ENCODE measurements around the gene ANXA6. TPM values are rescaled to one million over a fixed set of nuclear protein-coding genes. Genes with fewer than 3 reads are reported as not detected.

ANXA6 gene
- total and polyA plus RNA-seq, 7 experiments from 2014 or later: 212 to 512 (median 272) TPM

DNA sequence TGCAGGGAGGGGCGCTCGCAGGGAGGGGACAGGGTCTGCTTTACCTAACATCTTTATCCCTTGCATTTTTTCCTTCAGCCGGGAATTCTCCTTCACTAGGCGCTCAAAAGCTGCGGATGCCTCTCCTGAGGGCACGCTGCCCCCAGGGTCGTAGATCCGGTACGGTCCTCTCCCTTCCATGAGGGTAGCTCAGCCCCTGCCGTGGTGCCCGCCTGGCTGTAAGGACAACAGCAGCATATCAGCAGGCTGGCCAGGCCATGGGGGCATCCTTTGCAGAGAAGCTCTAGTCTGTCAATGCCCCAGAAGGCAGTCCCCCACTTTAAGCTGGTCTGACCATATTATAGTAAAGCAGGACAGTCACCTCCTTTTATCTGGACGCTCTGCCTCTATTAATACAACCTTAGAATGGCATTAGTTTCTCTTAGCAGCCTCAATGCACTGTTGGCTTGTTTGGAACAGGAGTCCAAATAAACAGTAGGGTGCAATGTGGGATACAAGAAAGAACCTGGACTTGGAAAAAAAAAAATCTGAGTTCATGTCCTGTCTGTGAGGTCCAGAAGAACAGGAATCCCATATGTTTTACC is 92.6 kb downstream of the ANXA6 start:
- H3K4me3 Mint-ChIP-seq: no peak overlapping the region
- Histone ChIP-seq H3K4me1 (ENCODE audit: control insufficient read depth in 2 of 2, insufficient read depth in 2 of 2, low read length in 2 of 2) (peaks cover 28 to 36% of the 10 kb centered on the region in 2 donors), H3K27me3 (ENCODE audit: control insufficient read depth in 2 of 2, insufficient read depth in 2 of 2, low read length in 2 of 2) (no peaks in the 10 kb centered on the region), H3K9me3 (ENCODE audit: control insufficient read depth in 2 of 3, low read length in 3 of 3) (no peaks in the 10 kb centered on the region), H3K36me3 (ENCODE audit: control insufficient read depth in 2 of 3, insufficient read depth in 3 of 3, low read length in 3 of 3) (peaks cover 13 to 71% (median 22%) of the 10 kb centered on the region in 3 experiments), H3K4me3 (ENCODE audit: low read length) (no peak overlapping the region), H3K27ac (ENCODE audit: low read depth, low read length) (no peak overlapping the region)
- ATAC-seq (no peak), DNase-seq (no peak)
- peak overlapping the region in 3 of 9 donors; percentile 14 to 28 (median 23) for H3K27ac Mint-ChIP-seq
- no peaks in the 10 kb centered on the region for H3K9me3 Mint-ChIP-seq
- ChIA-PET POLR2A (interaction anchor here (0.6 kb wide), 1 partner anchor 55 kb away, joined by 3 read pairs; no protein-coding TSS in a partner anchor), CTCF (interaction anchor here (1.0 kb wide), 1 partner anchor 15 kb away, joined by 4 read pairs; no protein-coding TSS in a partner anchor)
- H3K27me3 Mint-ChIP-seq: no peaks in the 10 kb centered on the region
- intact Hi-C loops (cut with micrococcal nuclease): loop anchor here in 1 of 2 donors (5.0 kb wide), 1 partner anchor 32 kb away; no protein-coding TSS in a partner anchor
- peaks cover 0 to 38% (median 5%) of the 10 kb centered on the region in 5 donors for H3K36me3 Mint-ChIP-seq
- peaks cover 31 to 72% (median 64%) of the 10 kb centered on the region in 7 donors for H3K4me1 Mint-ChIP-seq

DNA sequence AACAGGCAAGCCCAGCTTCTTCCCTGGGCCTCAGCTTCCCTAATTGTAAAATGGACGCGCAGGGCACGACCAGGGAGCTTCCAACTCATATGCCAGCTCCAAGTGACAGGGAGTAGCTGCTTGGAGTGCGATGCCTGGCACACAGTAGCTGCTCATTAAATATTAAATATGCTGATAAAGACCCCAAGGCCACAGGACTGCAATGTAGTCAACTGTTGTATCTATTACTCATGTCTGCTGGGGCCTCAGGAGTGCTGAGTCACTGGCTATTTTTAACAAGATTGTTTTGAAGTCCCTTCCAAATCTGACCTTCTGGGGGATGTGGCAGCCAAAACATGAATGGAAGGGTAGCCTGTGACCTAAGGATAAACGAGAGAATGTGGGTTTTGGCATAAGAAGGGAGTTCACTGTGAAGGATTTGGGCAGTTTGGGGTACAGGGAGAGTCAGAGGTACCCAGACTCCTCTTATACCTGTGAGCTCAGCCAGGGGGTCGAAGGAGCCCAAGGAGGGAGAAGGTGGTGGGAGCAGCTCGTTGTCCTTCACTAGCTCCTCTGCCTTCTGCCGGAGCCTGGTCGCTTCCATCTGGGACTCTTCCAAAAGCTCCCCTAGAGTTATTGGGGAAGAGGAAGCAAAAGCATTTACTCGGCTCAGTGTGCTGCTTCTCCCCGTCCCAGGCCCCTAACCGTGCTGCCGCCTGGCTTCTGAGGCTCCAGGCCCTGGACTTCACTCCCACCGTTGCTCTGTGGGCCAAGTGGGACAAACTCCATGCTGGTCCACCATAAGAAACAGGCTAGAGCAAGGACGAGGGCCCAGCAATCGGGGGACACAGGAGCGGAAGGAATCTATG is 94.2 kb downstream of the ANXA6 start:
- Mint-ChIP-seq H3K9me3 (peaks cover 0 to 7% (median 0%) of the 10 kb centered on the region in 11 donors), H3K27me3 (no peaks in the 10 kb centered on the region), H3K27ac (peak overlapping the region in 3 of 9 donors; percentile 0 to 37 (median 8)), H3K4me1 (peaks cover 33 to 67% (median 60%) of the 10 kb centered on the region in 7 donors), H3K36me3 (peaks cover 0 to 38% (median 18%) of the 10 kb centered on the region in 5 donors), H3K4me3 (no peak overlapping the region)
- Histone ChIP-seq H3K4me3 (ENCODE audit: low read length) (no peak overlapping the region), H3K9me3 (ENCODE audit: control insufficient read depth in 2 of 3, low read length in 3 of 3) (no peaks in the 10 kb centered on the region), H3K27ac (ENCODE audit: low read depth, low read length) (no peak overlapping the region), H3K36me3 (ENCODE audit: control insufficient read depth in 2 of 3, insufficient read depth in 3 of 3, low read length in 3 of 3) (peaks cover 13 to 85% (median 35%) of the 10 kb centered on the region in 3 experiments), H3K4me1 (ENCODE audit: control insufficient read depth in 2 of 2, insufficient read depth in 2 of 2, low read length in 2 of 2) (peaks cover 13 to 29% of the 10 kb centered on the region in 2 donors), H3K27me3 (ENCODE audit: control insufficient read depth in 2 of 2, insufficient read depth in 2 of 2, low read length in 2 of 2) (no peaks in the 10 kb centered on the region)
- POLR2A ChIA-PET: interaction anchor here (0.6 to 1.7 kb wide), 3 partner anchors 9 to 1710 kb away, joined by 3 to 5 read pairs (median 3); no protein-coding TSS in a partner anchor
- intact Hi-C loops (cut with micrococcal nuclease): loop anchor here in 1 of 2 donors (5.0 kb wide), 1 partner anchor 34 kb away; no protein-coding TSS in a partner anchor
- DNase-seq (no peak), ATAC-seq (no peak)
- CTCF ChIA-PET: interaction anchor here (0.9 to 1.9 kb wide), 4 partner anchors 11 to 52 kb away, joined by 3 to 8 read pairs (median 5); no protein-coding TSS in a partner anchor

DNA sequence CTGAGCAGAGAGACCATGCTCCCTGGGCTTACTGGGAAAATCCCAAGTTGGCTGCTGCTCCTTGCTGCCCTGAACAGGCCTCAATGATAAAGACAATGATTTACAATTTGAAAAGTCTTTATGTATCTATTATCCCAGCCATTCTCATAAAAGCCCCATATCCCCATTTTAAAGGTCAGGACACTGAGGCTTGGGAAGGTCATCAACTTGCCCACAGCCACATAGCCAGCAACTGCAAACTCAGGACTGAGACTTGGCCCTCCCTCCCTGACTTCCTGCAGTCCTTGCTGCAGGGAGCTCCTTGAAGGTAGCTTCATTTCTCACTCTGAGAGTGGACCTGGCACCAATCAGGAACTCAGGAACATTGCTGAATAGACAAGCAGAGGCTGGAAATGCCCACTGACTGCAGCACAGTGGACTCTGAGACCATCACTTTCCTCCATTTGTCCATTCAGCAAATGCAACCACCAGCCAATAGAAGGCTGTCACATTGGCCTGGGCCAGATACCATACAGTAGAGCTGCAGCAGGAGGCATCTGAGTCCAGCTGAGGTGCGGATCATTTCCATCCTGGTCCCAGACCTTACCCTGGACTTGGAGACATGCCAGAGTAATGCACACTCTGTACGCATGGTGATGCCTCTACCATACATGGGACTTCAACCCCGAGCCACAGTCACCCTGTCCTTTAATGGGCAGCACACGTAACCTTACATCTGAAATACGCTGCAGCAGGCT is 95.0 kb downstream of the ANXA6 start:
- Mint-ChIP-seq H3K4me3 (no peak overlapping the region), H3K27me3 (no peaks in the 10 kb centered on the region), H3K36me3 (peaks cover 0 to 34% (median 18%) of the 10 kb centered on the region in 5 donors), H3K4me1 (peaks cover 28 to 59% (median 52%) of the 10 kb centered on the region in 7 donors), H3K27ac (peak overlapping the region in 3 of 9 donors; percentile 0 to 69 (median 18)), H3K9me3 (peaks cover 0 to 7% (median 0%) of the 10 kb centered on the region in 11 donors)
- no peak overlapping the region for H3K4me3 ChIP-seq (ENCODE audit: low read length)
- no peaks in the 10 kb centered on the region for H3K27me3 ChIP-seq (ENCODE audit: control insufficient read depth in 2 of 2, insufficient read depth in 2 of 2, low read length in 2 of 2)
- intact Hi-C loops (cut with micrococcal nuclease): loop anchor here in 1 of 2 donors (5.0 kb wide), 1 partner anchor 35 kb away; no protein-coding TSS in a partner anchor
- CTCF ChIA-PET: interaction anchor here (0.9 to 1.9 kb wide), 4 partner anchors 12 to 53 kb away, joined by 3 to 8 read pairs (median 5); no protein-coding TSS in a partner anchor
- H3K27ac ChIP-seq (ENCODE audit: low read depth, low read length): no peak overlapping the region
- DNase-seq: no peak
- POLR2A ChIA-PET: interaction anchor here (0.6 to 1.7 kb wide), 3 partner anchors 10 to 1709 kb away, joined by 3 to 5 read pairs (median 3); no protein-coding TSS in a partner anchor
- ATAC-seq: no peak
- H3K4me1 ChIP-seq (ENCODE audit: control insufficient read depth in 2 of 2, insufficient read depth in 2 of 2, low read length in 2 of 2): peaks cover 8 to 21% of the 10 kb centered on the region in 2 donors
- H3K9me3 ChIP-seq (ENCODE audit: control insufficient read depth in 2 of 3, low read length in 3 of 3): no peaks in the 10 kb centered on the region
- peaks cover 15 to 86% (median 39%) of the 10 kb centered on the region in 3 experiments for H3K36me3 ChIP-seq (ENCODE audit: control insufficient read depth in 2 of 3, insufficient read depth in 3 of 3, low read length in 3 of 3)

DNA sequence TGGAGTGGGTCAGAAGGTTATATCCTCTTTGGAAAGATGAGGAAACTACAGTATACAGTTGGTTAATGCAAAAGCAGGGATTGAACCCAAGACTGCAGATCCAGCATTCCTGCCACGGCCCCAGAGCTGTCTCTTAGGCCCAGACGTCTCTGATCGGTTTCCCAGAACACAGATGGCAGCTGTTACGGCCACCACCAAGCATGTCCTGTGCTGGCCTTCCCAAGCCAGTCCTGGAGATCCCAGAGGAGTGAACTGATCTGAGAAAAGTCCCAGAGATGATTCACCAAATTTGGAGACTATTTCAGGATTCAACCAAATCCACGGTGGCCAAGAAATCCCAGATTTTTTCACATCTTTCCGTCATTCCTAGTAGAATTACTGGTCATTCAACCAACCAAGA is 96.8 kb downstream of the ANXA6 start:
- Histone ChIP-seq H3K9me3 (ENCODE audit: control insufficient read depth in 2 of 3, low read length in 3 of 3) (no peaks in the 10 kb centered on the region), H3K27ac (ENCODE audit: low read depth, low read length) (no peak overlapping the region), H3K36me3 (ENCODE audit: control insufficient read depth in 2 of 3, insufficient read depth in 3 of 3, low read length in 3 of 3) (peaks cover 24 to 87% (median 44%) of the 10 kb centered on the region in 3 experiments), H3K27me3 (ENCODE audit: control insufficient read depth in 2 of 2, insufficient read depth in 2 of 2, low read length in 2 of 2) (no peaks in the 10 kb centered on the region), H3K4me1 (ENCODE audit: control insufficient read depth in 2 of 2, insufficient read depth in 2 of 2, low read length in 2 of 2) (peaks cover 1 to 13% of the 10 kb centered on the region in 2 donors), H3K4me3 (ENCODE audit: low read length) (no peak overlapping the region)
- H3K4me3 Mint-ChIP-seq: peak overlapping the region in 2 of 10 donors; percentile 15 to 67
- peaks cover 0 to 7% (median 0%) of the 10 kb centered on the region in 11 donors for H3K9me3 Mint-ChIP-seq
- ChIA-PET POLR2A (interaction anchor here (0.9 to 1.4 kb wide), 2 partner anchors 18 kb away, joined by 3 to 7 read pairs; no protein-coding TSS in a partner anchor), CTCF (interaction anchor here (1.2 to 5.1 kb wide), 4 partner anchors 10 to 104 kb away, joined by 4 to 23 read pairs (median 6); no protein-coding TSS in a partner anchor)
- intact Hi-C loops (cut with micrococcal nuclease): loop anchor here in 1 of 2 donors (2.0 to 5.0 kb wide), 2 partner anchors 18 to 37 kb away; no protein-coding TSS in a partner anchor
- peaks cover 0 to 44% (median 18%) of the 10 kb centered on the region in 5 donors for H3K36me3 Mint-ChIP-seq
- DNase-seq: no peak
- ATAC-seq: no peak
- H3K27ac Mint-ChIP-seq: peak overlapping the region in 7 of 9 donors; percentile 14 to 99 (median 90)
- no peaks in the 10 kb centered on the region for H3K27me3 Mint-ChIP-seq
- H3K4me1 Mint-ChIP-seq: peaks cover 21 to 44% (median 38%) of the 10 kb centered on the region in 7 donors

DNA sequence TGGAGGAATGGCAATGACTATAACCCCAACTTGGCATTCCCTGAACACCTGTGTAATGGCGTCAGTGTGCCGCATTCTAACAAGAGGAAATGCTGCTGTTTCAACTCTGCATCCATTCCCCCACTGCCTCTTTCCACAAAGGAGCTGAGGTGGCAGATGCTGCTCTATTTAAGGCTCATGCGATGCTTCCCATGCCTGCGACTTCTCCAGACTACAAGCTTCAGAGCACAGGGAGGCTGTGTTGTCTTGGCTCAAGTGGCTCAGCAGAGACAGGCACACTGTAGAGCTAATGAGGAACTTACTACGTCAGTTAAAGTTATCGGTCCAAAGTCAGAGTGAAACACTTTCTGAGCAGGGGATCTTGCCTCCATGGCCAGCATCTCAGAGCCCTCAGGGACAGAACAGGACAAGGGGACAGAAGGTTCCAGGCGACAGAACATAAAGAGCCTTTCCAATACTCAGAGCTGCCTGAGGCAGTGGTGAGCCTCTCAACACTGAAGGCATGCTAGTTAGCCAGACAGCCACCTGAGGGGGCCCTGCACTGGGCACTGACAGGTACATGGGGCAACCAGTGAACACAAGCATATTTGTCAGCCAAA is 98.6 kb downstream of the ANXA6 start:
- DNase-seq (peak in 1 of 9 donors; percentile 9), ATAC-seq (peak; percentile 19)
- Mint-ChIP-seq H3K36me3 (peaks cover 0 to 48% (median 31%) of the 10 kb centered on the region in 5 donors), H3K4me3 (peak overlapping the region in 7 of 10 donors; percentile 53 to 85 (median 74)), H3K27ac (peak overlapping the region; percentile 79 to 99 (median 93)), H3K9me3 (peaks cover 0 to 7% (median 0%) of the 10 kb centered on the region in 11 donors), H3K4me1 (peaks cover 21 to 51% (median 32%) of the 10 kb centered on the region in 7 donors), H3K27me3 (no peaks in the 10 kb centered on the region)
- H3K27me3 ChIP-seq (ENCODE audit: control insufficient read depth in 2 of 2, insufficient read depth in 2 of 2, low read length in 2 of 2): no peaks in the 10 kb centered on the region
- H3K36me3 ChIP-seq (ENCODE audit: control insufficient read depth in 2 of 3, insufficient read depth in 3 of 3, low read length in 3 of 3): peaks cover 24 to 97% (median 55%) of the 10 kb centered on the region in 3 experiments
- ChIA-PET CTCF (interaction anchor here (2.0 to 5.1 kb wide), 2 partner anchors 10 to 57 kb away, joined by 8 to 23 read pairs; no protein-coding TSS in a partner anchor), POLR2A (no interaction called here)
- no peaks in the 10 kb centered on the region for H3K9me3 ChIP-seq (ENCODE audit: control insufficient read depth in 2 of 3, low read length in 3 of 3)
- peaks cover 0 to 13% of the 10 kb centered on the region in 2 donors for H3K4me1 ChIP-seq (ENCODE audit: control insufficient read depth in 2 of 2, insufficient read depth in 2 of 2, low read length in 2 of 2)
- no peak overlapping the region for H3K4me3 ChIP-seq (ENCODE audit: low read length)
- H3K27ac ChIP-seq (ENCODE audit: low read depth, low read length): no peak overlapping the region
- intact Hi-C loops (cut with micrococcal nuclease): no loop called here

All from naive thymus-derived CD4-positive, alpha-beta T cell (primary cell).